Measurements from ENCODE around the gene KYAT1.

Gene KYAT1

DNA sequence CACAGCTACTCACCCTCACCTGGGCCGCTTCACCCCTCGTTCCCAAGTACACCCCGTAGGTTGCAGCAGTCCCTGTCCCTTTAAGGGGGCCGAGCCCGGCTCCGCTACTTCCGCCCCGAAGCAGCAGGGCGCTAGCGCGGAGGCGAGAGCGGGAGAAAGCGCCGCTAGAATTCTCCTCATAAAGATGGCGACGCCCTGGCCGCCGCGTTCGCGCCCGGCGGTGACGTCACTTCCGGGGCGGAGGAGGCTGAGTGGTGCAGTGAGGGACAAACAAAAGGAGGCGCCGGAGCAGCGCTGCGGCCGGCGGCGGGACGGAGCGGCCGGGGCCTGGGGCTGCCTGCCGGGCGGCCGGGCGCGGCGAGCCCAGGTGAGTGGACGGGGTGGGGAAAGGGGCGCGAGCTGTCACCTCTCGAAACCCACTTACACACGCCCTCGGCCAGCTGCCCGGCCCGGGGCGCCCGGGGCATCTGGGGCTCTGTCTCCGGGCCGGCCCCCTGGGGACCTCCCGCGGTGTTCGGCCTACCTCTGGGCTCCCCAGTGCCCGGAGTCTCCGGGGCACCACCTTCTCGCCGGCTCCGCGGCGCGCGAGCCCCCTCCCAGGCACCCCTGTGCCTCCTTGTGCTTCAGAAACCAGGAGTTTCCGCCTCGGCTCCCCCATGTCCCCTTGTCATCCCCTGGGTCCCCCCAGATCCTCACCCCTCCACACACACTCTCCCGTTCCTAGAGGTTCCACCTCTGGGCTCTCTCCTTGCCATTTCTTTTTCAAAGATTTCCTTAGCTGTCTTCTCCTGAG lies at the start of gene KYAT1, which contains the start of gene LRRC8A:
Gene KYAT1, minus strand, starts transcription at position 67 of the 793 bp plus-strand sequence. CDS start 36,545 bp downstream, outside the sequence.
Gene LRRC8A, plus strand, starts transcription at position 250 of the 793 bp plus-strand sequence. CDS start 25,032 bp downstream, outside the sequence.
- DNase-seq (ENCODE audit: insufficient read length, low spot score), result peak; percentile 90
- FAIRE-seq, result no peak

DNA sequence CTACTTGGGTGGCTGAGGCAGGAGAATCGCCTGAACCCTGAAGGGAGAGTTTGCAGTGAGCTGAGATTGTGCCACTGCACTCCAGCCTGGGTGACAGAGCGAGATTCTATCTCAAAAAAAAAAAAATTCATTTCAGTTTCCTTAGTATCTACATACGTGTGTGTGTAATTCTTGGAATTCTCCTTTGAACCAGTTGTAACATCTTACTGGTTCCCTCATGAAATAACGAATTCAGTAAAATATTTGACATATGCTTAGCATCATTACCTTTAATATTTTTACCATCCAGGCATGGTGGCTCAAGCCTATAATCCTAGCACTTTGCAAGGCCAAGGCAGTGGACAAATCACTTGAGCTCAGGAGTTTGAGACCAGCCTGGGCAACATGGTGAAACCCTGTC lies 47.8 kb upstream of the KYAT1 start:
- DNase-seq (ENCODE audit: insufficient read length, low spot score), result no peak
- FAIRE-seq, result no peak

DNA sequence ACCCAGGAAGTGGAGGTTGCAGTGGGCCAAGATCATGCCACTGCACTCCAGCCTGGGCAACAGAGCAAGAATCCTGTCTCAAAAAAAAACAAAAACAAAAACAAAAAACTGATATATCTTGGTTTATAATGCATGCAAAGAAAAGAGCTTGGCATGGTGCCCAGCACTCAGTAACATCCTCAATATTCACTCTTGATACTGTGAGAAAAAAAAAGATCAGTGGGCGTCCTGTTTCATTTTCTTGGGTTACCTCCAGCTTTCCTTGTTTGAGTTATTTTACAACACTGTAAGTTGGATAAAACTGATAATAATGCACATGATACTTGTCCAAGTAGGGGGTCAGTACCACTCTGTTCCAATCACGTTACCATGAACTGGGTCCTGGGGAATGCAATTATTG lies 46.9 kb upstream of the KYAT1 start:
- FAIRE-seq (no peak), DNase-seq (ENCODE audit: insufficient read length, low spot score) (no peak)

DNA sequence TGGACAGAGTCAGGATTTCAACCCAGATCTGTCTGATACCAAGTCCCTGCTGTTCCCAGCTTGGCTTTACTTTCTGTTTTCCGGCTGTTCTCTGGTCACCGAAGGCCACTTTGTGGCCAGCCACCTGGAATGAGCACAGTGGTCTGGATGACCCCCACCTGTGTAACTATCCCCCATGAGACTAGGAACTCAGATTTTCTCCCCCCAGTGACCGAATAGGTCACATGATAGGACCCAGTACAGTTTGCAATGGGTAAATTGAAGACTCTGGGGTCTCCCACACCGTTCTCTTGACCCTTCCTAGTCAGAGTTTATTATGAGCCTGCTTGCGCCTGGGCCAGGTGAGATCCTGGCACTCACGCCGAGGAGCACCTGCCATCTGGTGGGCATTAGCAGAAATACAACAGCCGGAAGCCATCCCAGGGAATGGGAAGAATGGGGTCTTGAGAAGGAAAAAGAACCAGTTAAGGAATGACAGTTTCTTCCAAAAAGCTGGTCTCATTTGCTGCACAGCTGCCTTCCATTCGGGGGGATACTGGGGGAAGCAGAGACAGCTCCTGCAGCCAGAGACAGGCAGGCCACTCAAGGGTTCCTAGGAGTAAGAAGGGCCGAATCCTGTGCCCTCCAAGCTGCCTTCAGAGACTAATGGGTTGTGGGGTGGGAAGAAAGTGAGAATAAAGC lies 46.1 kb upstream of the KYAT1 start:
- DNase-seq (ENCODE audit: insufficient read length, low spot score) (peak; percentile 63), FAIRE-seq (no peak)

DNA sequence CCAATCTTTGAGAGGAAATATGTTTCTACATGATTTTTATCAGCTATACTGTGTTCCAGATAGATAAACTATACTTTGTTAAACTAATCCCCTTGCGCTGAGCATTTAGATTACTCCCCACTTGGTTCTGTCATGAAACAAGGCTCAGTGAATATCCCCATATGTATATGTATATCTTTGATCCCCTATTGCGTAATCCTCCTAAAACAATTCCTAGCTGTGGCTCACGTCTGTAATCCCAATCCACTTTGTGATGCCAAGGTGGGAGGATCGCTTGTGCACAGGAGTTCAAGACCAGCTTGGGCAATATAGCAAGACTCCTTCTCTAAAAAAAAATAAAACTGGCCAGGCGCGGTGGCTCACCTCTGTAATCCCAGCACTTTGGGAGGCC lies 41.7 kb upstream of the KYAT1 start:
- FAIRE-seq, result no peak
- DNase-seq (ENCODE audit: insufficient read length, low spot score), result no peak

DNA sequence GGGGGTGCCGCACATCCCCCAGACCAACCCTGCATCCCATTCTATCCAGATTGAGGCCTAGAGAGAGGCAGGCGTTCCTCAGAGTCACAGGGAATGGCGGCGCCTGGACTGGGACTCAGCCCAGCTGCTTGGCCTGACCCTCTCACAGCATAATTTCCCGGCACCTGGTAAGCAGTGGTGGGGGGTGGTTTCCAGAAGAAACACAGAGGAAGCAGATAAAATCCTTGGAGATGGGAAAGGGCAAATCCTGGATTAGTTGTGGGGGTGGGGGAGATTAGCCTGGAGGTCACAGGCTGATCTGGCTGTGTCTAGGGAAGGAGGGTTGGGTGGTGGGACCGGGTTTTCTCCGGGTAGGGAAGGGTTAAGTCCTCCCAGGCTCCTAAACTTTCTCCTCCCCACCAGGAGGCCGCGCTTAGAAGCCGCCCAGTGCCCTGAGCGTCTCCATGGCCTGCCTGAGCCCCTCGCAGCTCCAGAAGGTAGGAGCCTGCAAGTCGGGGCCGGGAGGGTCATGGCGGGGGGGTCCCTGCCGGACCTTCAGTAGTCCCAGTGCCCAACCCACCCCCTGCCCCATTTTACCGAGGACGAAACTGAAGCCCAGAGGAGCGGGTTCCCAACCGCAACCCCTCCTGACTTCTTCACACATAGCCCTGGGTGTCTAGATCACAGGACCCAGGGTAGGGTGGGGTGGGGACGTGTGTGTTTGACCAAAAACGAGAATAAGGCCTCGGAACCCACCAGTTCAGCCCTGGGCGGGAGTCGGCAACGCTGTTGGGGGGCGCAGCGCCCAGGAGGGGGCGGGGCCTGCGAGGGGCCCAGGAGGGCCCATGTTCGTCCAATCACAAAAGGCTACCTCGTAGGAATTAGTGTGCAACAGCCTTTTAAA lies 40.4 kb upstream of the KYAT1 start:
- DNase-seq (ENCODE audit: insufficient read length, low spot score), result no peak
- no peak for FAIRE-seq

DNA sequence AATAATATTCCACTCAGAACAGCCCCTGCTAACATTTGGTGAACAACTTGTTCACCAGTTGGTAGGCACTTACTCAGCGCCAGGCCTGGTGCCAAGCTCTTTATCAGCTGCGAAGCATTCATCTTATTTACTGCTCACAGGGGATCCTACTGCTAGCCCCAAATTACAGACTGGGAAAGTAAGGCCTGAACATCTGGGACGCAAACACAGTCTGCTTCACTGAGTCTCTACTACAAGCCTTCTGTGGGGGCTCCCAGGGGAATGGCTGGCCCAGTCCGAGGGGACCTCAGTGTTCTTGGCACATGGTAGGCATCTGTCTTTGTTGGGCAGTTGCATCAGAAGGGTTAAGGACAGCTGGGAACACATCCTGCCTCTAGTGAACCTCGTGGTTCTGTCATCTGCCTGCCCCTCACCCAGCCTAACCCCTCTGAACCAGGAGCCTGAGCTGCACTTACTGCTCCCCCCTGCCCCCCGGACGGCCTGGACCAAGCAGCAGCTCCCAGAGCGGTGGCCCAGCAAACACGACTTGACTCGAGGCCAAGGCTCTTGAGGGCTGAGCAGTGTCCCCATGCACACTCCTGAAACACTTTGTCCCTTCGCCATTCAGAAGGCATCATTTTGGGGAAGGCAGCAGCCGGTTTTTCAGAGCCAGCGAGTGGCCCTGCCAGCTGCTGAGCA lies 38.8 kb upstream of the KYAT1 start, which contains the start of gene PHYHD1:
Gene PHYHD1, plus strand, starts transcription at position 602 of the 678 bp plus-strand sequence. CDS start 1,342 bp downstream, outside the sequence.
- DNase-seq (ENCODE audit: insufficient read length, low spot score) (no peak), FAIRE-seq (no peak)

DNA sequence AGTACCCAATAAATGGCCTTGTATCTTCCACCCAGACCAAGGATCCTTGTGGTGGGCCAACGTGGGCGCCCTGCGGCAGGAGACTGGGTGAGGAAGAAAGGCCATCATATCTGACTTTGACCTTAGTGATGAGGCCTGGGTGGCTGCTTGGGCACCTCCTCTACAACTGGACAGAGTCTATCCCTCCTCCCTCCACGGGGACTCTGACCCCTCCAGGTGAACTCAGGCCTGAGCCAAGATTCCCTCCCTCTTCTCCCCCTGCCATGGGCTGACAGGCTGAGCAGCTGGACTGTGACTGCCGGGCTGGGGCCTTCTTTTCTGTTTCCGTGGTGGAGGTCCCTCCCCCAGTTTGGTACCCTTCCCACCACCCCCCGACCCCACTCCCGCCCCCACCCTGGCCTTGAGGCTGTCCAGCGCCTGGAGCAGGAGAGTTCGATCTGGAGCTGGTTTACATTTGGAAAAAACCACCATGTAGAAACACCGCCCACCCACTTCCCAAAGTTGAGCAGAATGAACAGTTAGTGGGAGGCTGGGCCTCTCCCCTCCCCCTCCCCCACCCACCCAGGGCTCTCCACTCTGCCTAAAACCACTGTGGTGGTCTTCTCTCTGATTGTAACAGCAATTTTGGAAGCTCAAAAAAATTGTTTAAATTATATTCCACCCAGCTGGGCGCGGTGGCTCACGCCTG lies 37.8 kb upstream of the KYAT1 start:
- DNase-seq (ENCODE audit: insufficient read length, low spot score), result no peak
- no peak for FAIRE-seq

DNA sequence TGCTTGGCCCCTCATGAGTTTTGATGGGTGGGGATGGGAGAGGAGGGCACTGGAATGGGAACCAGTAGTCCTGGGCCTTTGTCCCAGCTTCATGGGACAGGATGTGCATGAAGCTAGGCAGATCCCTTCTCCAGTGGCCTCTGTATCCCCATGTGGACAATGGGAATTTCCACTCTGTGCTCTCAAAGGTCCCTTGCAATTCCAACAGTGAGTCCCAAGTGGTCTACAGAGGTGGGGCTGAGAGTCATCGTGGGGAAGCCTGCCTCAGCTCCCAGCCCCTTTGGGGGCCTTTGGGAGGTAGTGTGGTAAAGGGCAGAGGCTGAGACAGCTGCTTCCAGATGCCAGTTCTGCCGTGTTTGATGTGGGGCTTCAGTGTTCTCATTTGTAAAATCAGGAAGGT lies 37.2 kb upstream of the KYAT1 start:
- DNase-seq (ENCODE audit: insufficient read length, low spot score) (no peak), FAIRE-seq (no peak)

DNA sequence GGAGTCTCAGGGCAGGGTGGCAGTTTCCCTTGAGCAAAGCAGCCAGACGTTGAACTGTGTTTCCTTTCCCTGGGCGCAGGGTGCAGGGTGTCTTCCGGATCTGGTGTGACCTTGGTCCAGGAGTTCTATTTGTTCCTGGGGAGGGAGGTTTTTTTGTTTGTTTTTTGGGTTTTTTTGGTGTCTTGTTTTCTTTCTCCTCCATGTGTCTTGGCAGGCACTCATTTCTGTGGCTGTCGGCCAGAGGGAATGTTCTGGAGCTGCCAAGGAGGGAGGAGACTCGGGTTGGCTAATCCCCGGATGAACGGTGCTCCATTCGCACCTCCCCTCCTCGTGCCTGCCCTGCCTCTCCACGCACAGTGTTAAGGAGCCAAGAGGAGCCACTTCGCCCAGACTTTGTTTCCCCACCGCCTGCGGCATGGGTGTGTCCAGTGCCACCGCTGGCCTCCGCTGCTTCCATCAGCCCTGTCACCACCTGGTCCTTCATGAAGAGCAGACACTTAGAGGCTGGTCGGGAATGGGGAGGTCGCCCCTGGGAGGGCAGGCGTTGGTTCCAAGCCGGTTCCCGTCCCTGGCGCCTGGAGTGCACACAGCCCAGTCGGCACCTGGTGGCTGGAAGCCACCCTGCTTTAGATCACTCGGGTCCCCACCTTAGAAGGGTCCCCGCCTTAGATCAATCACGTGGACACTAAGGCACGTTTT lies 35.5 kb upstream of the KYAT1 start:
- DNase-seq (ENCODE audit: insufficient read length, low spot score) (no peak), FAIRE-seq (no peak)

DNA sequence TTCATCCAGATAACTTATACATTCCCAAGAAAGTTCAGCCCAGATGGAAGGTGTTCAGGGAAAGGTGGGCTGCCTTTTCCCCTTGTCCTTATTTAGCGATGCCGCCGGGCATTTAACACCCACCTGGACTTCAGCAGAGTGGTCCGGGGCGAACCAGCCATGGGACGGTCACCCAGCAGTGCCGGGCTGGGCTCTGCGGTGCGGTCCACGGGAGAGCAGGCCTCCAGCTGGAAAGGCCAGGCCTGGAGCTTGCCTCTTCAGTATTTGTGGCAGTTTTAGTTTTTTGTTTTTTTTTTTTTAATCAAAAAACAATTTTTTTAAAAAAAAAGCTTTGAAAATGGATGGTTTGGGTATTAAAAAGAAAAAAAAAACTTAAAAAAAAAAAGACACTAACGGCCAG lies 35.0 kb upstream of the KYAT1 start:
- no peak for FAIRE-seq
- no peak for DNase-seq (ENCODE audit: insufficient read length, low spot score)

DNA sequence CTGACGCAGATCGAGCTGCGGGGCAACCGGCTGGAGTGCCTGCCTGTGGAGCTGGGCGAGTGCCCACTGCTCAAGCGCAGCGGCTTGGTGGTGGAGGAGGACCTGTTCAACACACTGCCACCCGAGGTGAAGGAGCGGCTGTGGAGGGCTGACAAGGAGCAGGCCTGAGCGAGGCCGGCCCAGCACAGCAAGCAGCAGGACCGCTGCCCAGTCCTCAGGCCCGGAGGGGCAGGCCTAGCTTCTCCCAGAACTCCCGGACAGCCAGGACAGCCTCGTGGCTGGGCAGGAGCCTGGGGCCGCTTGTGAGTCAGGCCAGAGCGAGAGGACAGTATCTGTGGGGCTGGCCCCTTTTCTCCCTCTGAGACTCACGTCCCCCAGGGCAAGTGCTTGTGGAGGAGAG lies 34.5 kb upstream of the KYAT1 start:
- DNase-seq (ENCODE audit: insufficient read length, low spot score) (no peak), FAIRE-seq (no peak)

DNA sequence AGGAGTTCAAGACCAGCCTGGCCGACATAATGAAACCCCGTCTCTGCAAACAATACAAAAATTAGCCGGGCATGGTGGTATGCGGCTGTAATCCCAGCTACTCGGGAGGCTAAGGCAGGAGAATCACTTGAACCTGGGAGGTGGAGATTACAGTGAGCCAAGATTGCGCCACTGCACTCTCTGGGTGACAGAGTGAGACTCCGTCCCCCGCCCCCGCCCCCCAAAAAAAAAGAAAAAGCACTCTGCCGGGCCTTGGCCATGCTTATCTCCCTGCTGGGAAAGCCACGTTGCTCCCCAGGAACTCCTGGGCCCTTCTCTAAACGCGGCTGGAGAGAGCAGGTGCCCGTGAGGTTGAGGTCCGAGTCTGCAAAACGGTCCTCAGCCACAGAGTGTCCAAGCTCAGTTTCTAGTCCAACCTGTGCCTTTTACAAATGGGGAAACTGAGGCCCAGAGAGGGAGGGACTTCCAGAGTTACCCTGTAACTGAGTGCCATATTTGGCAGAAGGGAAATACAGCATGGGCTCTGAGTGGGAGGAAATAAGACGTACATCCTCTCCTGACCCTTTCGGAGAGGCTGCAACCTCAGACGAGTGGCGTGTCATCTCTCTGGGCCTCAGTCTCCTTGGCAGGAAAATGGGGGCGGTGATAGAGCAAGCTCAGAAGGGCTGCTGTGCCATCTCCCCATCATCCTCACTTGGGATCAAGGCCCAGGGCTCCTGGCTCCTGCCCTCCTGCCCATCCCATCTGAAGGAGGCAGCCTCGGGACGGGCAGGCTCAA lies 32.4 kb upstream of the KYAT1 start:
- no peak for DNase-seq (ENCODE audit: insufficient read length, low spot score)
- FAIRE-seq, result no peak

DNA sequence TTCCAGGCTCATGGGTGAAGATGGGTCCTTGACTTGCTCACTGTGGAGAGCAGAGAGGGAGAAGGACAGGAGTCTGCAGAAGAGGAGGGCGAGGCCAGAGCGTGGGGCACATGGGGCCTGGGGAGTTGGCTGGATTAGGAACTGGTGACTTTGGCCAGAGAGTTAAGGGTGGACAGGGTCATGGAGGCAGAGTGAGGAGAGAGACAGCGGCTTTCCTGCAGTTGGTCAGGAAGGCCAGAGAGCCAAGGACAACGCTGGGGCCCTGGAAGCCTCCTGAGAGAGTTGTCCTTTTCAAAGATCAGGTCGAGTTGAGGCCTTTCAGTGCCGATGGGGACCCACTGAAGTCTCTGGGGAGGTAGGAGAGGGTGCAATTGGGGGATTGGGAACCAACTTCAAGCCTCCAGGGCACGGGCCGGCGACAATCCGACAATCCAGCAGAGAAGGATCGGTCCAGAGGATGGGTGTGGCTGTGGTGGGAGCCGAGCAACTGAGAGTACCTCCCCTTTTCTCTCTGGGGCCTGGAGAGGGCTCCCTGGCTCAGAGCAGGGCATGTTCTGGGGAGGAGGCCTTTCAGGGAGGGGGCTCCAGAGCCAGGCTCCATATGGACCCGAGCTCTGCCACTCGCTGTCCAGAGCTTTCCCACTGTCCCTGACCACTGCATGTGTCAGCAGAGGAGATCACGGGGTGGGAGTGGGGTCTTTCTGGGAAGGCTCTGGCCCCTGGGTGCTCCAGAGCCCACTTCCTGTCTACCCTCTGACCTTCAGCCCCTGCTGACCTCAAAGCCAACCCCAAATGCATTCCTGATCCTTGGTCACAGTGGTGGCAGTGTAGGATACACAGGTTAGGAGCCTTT lies 31.5 kb upstream of the KYAT1 start:
- FAIRE-seq, result no peak
- no peak for DNase-seq (ENCODE audit: insufficient read length, low spot score)

DNA sequence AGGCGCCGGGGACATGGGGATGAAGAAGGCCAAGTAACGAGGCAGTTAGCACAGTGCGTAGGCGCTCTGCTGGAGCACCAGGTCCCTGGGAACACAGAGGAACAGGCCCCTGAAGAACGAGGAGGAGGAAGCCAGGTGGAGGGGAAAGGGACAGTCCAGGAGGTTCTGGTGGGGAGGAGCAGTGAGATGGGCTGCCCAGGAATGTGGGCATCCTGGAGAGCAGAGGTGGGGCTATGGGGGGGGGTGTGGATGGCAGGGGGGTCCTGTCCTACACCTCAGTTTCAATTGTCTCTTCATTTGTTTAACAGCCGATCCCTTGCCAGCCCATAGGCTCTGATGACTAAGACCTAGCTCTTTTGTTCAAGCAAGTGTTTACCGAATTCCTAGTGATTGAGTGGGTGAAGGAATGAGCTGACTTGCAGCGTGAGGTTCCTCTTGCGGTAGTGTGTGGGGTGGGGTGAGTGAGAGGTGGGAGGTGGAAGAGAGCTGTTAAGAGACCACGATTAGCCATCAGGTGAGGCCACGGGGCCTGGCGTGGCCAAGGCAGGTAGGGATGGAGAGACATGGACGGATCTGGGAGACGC lies 30.6 kb upstream of the KYAT1 start:
- DNase-seq (ENCODE audit: insufficient read length, low spot score), result peak; percentile 66
- FAIRE-seq, result peak; percentile 80

DNA sequence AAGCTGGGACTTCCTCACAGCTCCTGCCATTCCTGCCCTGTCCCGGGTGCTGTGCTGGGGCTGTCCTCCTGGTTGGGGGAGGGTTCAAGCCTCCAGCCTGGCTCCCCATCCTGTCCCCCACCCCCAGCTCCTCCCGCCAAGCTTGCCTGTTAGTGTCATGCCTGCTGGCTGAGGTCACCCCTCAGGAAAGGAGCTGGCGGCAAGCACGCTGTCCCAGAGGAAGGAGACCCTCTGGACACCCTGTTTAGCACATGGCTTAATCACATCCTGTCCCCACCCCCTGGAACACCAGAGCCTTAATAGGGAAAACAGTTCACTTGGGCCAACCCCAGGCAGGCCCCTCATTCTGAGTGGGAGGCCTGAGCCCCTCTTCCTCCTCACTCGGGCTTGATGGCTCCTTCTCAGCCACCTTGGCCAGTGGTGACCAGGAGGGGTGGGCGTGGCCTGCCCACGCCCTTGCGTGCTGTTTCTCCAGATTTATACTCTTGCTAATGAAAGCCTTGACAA lies 29.8 kb upstream of the KYAT1 start:
- DNase-seq (ENCODE audit: insufficient read length, low spot score) (peak; percentile 67), FAIRE-seq (peak; percentile 71)

DNA sequence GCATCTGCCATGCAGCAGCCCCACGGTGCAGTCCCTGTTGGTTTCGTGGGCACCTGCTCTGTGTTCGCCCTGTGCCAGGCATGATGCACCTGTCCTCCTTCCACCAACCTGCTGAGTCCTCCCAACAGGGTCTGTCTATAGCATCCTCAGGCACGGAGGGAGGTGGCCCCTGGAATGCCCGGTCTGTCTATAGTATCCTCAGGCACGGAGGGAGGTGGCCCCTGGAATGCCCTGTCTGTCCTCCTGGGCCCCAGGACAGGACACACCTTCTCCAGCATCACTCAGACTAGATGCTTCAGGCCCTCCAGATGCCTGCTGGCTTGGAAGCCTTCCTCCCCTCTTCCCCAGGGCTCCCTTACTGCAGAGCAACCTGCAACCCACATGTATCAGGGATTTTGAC lies 29.2 kb upstream of the KYAT1 start:
- DNase-seq (ENCODE audit: insufficient read length, low spot score) (no peak), FAIRE-seq (no peak)
